Skeletal muscle tissue (tissue), 4 donors: ENCODE results near the gene MDGA2. TPM values are rescaled to one million over a fixed set of nuclear protein-coding genes. Genes with fewer than 3 reads are reported as not detected.

ENCODE experiments used
- H3K27ac ChIP-seq: one replicate; pipeline ENCODE4 v1.7.0; 2013; ENCODE audit warnings: mild to moderate bottlenecking, low read depth, low read length, inconsistent platforms
- H3K27me3 ChIP-seq, 3 donors: one replicate each; pipeline ENCODE4 v1.7.0; 2013; ENCODE audit warnings: low read length in 3 of 3; ENCODE audit not compliant: control insufficient read depth in 3 of 3, insufficient read depth in 3 of 3
- H3K36me3 ChIP-seq, 3 donors: one replicate each; pipeline ENCODE4 v1.7.0; 2013; ENCODE audit warnings: low read length in 3 of 3; ENCODE audit not compliant: control insufficient read depth in 3 of 3, insufficient read depth in 3 of 3
- H3K4me1 ChIP-seq, 3 donors: one replicate each; pipeline ENCODE4 v1.7.0; 2013; ENCODE audit warnings: low read length in 3 of 3, mild to moderate bottlenecking in 3 of 3; ENCODE audit not compliant: control insufficient read depth in 3 of 3, insufficient read depth in 3 of 3
- H3K4me3 ChIP-seq, 3 donors: one replicate each; pipeline ENCODE4 v1.7.0; 2013; ENCODE audit warnings: low read length in 3 of 3
- H3K9ac ChIP-seq, 3 donors: one replicate each; pipeline ENCODE4 v1.7.0; 2013; ENCODE audit warnings: low read length in 3 of 3, mild to moderate bottlenecking in 3 of 3, moderate library complexity in 2 of 3, low read depth in 1 of 3
- H3K9me3 ChIP-seq, 3 donors: one replicate each; pipeline ENCODE4 v1.7.0; 2013; ENCODE audit warnings: low read length in 3 of 3; ENCODE audit not compliant: control insufficient read depth in 3 of 3
- total RNA-seq: library from RNA; depleted of rRNA; stranded (reverse); fragments of >200 nt; gene quantifications from one replicate; pipeline ENCODE4 v1.2.3, GENCODE V29; 2014
- donor health status: Osteomylitis.

MDGA2 gene
- total RNA-seq, 1 donor from 2014 or later = 2.1 TPM

DNA sequence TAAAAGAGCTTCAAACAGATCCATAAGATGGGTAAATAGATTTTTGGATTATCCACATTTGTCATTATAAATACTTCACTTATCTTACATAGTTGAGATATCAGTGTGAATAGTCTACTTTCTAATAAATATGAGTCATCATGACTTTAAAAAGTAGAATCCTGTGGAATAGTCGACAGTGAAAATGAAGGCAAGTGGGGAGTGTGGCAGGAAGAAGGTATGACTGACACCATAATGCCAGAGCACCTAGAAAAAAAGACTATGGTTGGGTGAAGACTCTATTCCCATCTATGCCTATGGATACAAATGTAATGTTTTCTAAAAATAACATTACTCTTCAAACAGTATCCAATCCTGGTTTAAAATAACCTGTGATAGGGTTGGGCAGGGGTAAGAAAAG, 117.5 kb downstream of the MDGA2 start:
- H3K4me1 ChIP-seq = no peaks in the 10 kb centered on the region
- no peak overlapping the region for H3K4me3 ChIP-seq
- H3K27ac ChIP-seq = no peak overlapping the region
- H3K36me3 ChIP-seq = no peaks in the 10 kb centered on the region
- no peaks in the 10 kb centered on the region for H3K27me3 ChIP-seq
- no peaks in the 10 kb centered on the region for H3K9me3 ChIP-seq
- H3K9ac ChIP-seq = no peak overlapping the region

DNA sequence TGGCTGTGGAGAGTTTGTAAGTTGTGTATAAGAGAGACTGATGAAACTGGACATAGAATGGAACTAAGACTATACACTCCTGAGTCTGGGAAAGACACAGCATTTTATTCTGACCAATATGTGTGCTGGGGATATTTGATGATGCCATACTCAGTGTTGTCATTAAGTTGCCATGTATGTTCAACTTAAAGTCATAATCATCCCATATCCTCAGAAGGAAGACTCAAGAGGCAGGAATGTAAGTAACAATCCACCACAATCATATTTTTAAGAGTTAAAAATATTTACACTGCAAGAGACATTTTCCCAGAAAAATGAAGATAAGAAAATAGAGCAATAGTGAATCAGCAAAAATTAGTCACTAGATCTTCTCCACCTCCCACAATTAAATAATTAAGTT, 120.1 kb downstream of the MDGA2 start:
- H3K4me3 ChIP-seq = no peak overlapping the region
- no peaks in the 10 kb centered on the region for H3K4me1 ChIP-seq
- no peaks in the 10 kb centered on the region for H3K9me3 ChIP-seq
- H3K27ac ChIP-seq = no peak overlapping the region
- no peak overlapping the region for H3K9ac ChIP-seq
- no peaks in the 10 kb centered on the region for H3K27me3 ChIP-seq
- H3K36me3 ChIP-seq = no peaks in the 10 kb centered on the region

- Histone ChIP-seq H3K9ac (no peak overlapping the region), H3K36me3 (no peaks in the 10 kb centered on the region), H3K27me3 (no peaks in the 10 kb centered on the region)
These were observed 125.5 kb downstream of the MDGA2 start for GRCh38 chr14:47549886-47550285.

DNA sequence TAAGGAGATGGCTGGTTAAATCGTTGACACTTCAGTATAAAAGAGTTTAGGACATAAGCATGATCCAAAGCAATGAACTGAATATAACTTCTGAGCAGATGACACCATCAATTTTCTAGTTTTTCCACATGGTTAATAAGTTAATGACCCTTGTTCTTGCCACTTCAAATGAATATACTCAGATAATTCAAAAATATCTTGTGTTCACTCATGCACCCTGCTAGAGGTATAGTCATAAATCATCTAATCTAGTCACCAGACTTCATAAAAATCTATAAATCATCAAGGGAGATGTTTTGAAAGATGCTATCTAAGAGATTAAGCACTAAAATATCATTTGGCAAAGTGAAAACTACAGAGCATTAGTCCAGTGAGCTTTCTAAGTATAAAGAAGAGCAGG, 131.9 kb downstream of the MDGA2 start:
- Histone ChIP-seq H3K27me3 (no peaks in the 10 kb centered on the region), H3K4me3 (no peak overlapping the region), H3K9ac (no peak overlapping the region), H3K36me3 (no peaks in the 10 kb centered on the region), H3K9me3 (no peaks in the 10 kb centered on the region), H3K4me1 (no peaks in the 10 kb centered on the region), H3K27ac (no peak overlapping the region)

More at GRCh38 chr14:47549886-47550285, 125.5 kb downstream of the MDGA2 start:
- Histone ChIP-seq H3K4me3 (no peak overlapping the region), H3K4me1 (no peaks in the 10 kb centered on the region), H3K27ac (no peak overlapping the region), H3K9me3 (no peaks in the 10 kb centered on the region)

DNA sequence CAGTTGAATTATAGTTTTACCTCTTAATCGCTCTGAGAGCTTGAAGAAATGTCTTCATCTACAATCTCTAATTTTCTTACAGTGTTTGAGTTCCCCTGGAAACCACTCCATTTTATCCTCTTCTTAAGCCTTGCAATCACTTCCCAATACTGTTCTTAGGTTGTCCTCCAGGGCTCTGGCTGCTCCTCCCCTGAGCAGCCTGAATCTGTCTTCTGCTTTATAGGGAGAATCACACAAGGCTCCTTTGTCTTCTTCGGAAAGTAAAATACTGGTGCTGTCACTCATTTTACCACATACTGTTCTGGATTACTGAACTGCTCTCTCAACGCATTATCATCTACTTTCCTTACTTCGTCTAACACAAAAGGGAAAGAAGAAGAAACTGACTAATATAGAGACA, 133.7 kb downstream of the MDGA2 start:
- Histone ChIP-seq H3K9ac (no peak overlapping the region), H3K4me3 (no peak overlapping the region), H3K4me1 (no peaks in the 10 kb centered on the region)

DNA sequence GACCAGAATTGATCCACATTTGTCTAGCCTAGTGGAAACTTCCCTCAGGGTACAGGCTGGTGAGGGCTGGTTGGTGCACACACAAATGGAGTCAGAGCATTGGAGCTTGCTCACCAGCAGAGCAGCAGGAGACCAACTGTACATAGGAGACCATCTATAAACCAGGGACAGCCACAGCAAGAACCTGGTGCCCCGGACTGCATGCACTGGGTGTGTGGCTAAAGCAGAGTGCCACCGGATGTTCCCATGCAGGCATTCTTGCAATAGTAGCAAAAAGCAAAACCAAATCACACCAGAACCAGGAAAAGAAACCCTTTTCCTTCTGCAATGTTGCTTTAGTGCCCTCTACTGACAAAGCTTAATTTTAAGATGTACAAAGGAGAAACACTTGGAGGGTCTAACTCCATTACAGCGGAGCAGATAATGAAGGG, 136.4 kb downstream of the MDGA2 start:
- H3K9ac ChIP-seq = no peak overlapping the region

More for the DNA sequence above, 133.7 kb downstream of the MDGA2 start:
- H3K36me3 ChIP-seq = no peaks in the 10 kb centered on the region
- H3K9me3 ChIP-seq = no peaks in the 10 kb centered on the region
- H3K27me3 ChIP-seq = no peaks in the 10 kb centered on the region
- H3K27ac ChIP-seq = no peak overlapping the region

DNA sequence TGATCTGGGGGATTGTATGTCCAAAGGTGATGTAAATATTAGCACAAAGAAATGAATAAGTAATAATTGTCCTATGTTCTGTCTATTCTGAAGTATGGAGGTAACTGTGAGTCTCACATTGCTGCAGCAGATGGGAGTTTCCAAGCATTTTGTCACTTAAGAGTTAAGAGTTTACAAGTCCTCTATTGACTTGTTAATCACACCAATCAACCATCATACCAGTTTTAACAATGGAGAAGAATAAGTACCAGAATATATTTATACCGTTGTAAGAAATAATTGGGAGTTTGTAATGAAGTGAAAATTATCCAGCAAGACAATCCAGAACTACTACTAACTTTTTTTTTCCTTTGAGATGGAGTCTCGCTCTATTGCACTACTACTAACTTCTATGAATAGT, 139.1 kb downstream of the MDGA2 start:
- no peaks in the 10 kb centered on the region for H3K27me3 ChIP-seq
- no peak overlapping the region for H3K4me3 ChIP-seq
- no peaks in the 10 kb centered on the region for H3K36me3 ChIP-seq
- no peak overlapping the region for H3K27ac ChIP-seq
- H3K9me3 ChIP-seq = no peaks in the 10 kb centered on the region
- H3K9ac ChIP-seq = no peak overlapping the region
- H3K4me1 ChIP-seq = no peaks in the 10 kb centered on the region

More for the DNA sequence above, 136.4 kb downstream of the MDGA2 start:
- H3K4me1 ChIP-seq = no peaks in the 10 kb centered on the region
- no peaks in the 10 kb centered on the region for H3K9me3 ChIP-seq
- H3K4me3 ChIP-seq = no peak overlapping the region
- no peaks in the 10 kb centered on the region for H3K36me3 ChIP-seq
- no peaks in the 10 kb centered on the region for H3K27me3 ChIP-seq
- no peak overlapping the region for H3K27ac ChIP-seq

DNA sequence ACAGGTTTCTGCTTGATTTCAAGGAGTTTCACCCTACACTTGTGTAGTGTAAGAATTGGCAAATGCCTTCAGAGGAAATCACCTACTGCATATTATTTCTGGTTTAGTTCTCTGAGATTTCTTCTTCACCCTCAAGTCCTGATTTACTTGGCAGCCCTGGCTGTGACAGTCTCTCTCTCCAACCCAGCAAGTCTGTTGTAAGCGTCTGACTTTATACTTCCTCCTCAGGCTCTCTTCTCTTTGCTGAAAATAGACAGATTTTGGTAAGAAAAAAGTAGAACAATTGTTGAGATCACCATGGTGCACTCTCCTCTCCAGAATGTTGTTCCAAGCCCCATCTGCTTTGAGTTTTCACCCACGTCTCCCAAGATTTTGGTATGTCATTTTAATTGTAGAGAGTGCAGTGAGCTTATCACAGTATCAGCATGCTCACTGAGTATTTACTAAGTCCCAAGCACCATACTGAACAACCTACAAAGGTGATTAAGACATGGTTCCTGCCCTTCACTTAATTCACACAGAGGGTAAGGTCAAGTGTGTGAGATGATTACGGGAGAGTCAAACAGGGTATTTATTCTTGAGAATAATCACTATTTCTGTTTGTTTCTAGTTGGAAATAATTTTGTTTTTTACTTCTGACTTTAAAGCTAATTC, 148.7 kb downstream of the MDGA2 start:
- Histone ChIP-seq H3K9me3 (no peaks in the 10 kb centered on the region), H3K27ac (no peak overlapping the region), H3K4me3 (no peak overlapping the region), H3K27me3 (no peaks in the 10 kb centered on the region), H3K9ac (no peak overlapping the region), H3K4me1 (no peaks in the 10 kb centered on the region), H3K36me3 (no peaks in the 10 kb centered on the region)

- Histone ChIP-seq H3K27me3 (no peaks in the 10 kb centered on the region), H3K9me3 (no peaks in the 10 kb centered on the region), H3K4me3 (no peak overlapping the region), H3K36me3 (no peaks in the 10 kb centered on the region), H3K4me1 (no peaks in the 10 kb centered on the region), H3K9ac (no peak overlapping the region), H3K27ac (no peak overlapping the region)
These were observed 150.9 kb downstream of the MDGA2 start for GRCh38 chr14:47524524-47524923.

GRCh38 chr14:47520382-47520781, 155.0 kb downstream of the MDGA2 start:
- Histone ChIP-seq H3K4me3 (no peak overlapping the region), H3K36me3 (no peaks in the 10 kb centered on the region), H3K9me3 (no peaks in the 10 kb centered on the region), H3K27me3 (no peaks in the 10 kb centered on the region), H3K4me1 (no peaks in the 10 kb centered on the region), H3K9ac (no peak overlapping the region), H3K27ac (no peak overlapping the region)
